ENCODE data around the gene IGFBP2.

GRCh38 chr2:216643986-216644659 is 10.9 kb downstream of the IGFBP2 start:
- TF ChIP-seq SIN3A (conservative IDR thresholded peaks at IDR 0.05 in 1 of 2, IDR thresholded peaks at IDR 0.05 in 1 of 2; ENCODE audit: low read depth in 1 of 2, low read length in 2 of 2): no peak
- no peak for TF ChIP-seq ATF3 (IDR thresholded peaks at IDR 0.05; ENCODE audit: insufficient read depth, low read depth, low read length)
- TF ChIP-seq EZH2 (IDR thresholded peaks at IDR 0.05; ENCODE audit: low read depth, low read length, severe bottlenecking): no peak
- TF ChIP-seq EP300 (IDR thresholded peaks at IDR 0.05; ENCODE audit: borderline replicate concordance in 1 of 2, low read depth in 2 of 2, low read length in 2 of 2): no peak
- TF ChIP-seq KDM1A (IDR thresholded peaks at IDR 0.05; ENCODE audit: borderline replicate concordance, low read length): no peak
- no peak for TF ChIP-seq POLR2A (IDR thresholded peaks at IDR 0.05; ENCODE audit: control extremely low read depth in 1 of 2, low read depth in 2 of 2, low read length in 2 of 2)

Data from H1 (cell line).